GM21447 (cell line): ENCODE data around the gene RBM14.
"Not testable (repeated sequence)": the region's sequence is repeated elsewhere in the genome, so short reads cannot be mapped to it uniquely, and the experiment has no call there.

Experiments
- ATAC-seq: cut with Tn5 transposase; IDR thresholded peaks from one replicate; pipeline ENCODE4 v1.9.1; 2021; ENCODE audit not compliant: unreplicated experiment

RBM14 gene, protein sequence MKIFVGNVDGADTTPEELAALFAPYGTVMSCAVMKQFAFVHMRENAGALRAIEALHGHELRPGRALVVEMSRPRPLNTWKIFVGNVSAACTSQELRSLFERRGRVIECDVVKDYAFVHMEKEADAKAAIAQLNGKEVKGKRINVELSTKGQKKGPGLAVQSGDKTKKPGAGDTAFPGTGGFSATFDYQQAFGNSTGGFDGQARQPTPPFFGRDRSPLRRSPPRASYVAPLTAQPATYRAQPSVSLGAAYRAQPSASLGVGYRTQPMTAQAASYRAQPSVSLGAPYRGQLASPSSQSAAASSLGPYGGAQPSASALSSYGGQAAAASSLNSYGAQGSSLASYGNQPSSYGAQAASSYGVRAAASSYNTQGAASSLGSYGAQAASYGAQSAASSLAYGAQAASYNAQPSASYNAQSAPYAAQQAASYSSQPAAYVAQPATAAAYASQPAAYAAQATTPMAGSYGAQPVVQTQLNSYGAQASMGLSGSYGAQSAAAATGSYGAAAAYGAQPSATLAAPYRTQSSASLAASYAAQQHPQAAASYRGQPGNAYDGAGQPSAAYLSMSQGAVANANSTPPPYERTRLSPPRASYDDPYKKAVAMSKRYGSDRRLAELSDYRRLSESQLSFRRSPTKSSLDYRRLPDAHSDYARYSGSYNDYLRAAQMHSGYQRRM

DNA sequence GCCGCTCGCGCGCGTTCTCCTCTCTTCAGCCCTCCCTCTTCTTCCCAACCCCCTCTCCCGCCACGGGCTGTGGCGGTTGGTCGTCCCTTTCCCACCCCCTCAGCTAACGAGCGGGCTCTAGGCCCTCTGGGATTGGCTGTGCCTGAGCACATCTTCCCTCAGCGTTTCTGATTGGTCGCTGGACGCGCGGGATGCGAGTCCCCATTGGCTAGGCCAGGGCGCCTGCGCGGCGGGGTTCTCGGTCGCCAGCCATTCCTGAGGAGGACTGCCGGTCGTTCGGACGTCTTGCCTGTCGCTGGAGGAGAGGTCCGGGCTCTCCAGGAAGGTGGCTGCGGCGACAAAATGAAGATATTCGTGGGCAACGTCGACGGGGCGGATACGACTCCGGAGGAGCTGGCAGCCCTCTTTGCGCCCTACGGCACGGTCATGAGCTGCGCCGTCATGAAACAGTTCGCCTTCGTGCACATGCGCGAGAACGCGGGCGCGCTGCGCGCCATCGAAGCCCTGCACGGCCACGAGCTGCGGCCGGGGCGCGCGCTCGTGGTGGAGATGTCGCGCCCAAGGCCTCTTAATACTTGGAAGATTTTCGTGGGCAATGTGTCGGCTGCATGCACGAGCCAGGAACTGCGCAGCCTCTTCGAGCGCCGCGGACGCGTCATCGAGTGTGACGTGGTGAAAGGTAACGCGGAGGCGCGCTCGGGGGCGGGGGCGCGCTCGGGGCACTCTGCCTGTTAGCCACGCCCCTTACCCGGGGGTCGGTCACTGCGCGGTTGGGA lies at the start of gene RBM14:
Gene RBM14 (plus strand): TSS at position 252 of the 776 bp plus-strand sequence. CDS start 91 bp downstream, at position 343.
- ATAC-seq: peak; percentile 78

DNA sequence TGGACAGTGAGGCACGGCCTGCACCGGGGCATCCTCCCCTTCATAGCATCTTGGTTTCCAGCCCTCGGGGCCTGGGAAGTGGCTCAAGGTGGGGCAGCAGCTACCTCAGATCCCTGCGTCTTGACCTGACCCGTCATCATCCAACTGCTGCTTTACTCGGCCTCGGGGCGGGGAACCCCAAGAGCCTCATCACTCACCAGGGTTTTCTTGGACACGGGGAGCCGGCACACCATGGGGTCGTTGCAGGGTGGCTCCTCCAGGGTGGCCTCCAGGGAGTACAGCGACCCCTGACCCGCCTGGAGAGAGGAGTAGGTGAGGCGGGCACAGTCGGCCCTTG lies 48.7 kb upstream of the RBM14 start:
- no peak for ATAC-seq

DNA sequence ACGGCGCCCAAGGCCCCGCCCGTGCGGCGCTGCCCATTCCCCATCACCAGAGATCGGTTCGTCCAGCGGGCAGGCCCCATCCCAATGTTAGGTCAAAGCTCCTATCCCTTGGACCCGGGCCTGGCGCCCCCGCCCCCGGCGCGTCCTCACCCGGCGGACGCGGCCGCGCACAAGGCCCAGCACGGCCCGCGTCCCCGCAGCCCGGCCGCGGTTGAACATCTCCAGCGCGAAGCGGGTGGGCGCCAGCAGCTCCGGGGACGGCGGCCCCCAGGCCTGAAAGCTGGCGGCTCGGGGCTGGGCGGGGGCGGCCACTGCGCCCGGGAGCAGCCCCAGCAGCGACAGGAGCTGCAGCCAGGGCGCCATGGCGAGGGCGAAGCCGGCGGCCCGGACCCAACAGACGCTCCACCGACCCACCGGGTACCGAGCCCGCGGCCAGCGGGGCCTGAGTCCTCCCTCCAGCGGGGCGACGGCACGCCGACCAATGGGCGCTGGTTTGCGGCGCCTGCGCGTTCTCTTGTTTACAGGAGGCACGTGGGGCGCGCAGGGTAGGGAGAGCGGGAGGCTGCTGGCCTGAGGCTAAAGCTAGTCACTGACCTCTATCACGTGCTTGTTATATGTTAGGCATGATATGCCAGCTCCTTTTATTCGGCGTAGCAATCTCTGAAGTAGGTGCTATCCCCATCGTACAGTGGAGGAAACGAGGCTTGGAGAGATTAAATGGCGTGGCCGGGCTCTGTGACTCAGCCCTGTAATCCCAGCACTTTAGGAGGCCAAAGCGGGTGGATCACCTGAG lies 48.1 kb upstream of the RBM14 start, which contains the start of gene CTSF:
Gene CTSF (minus strand): TSS at position 483 of the 793 bp plus-strand sequence. CDS start 120 bp downstream, at position 363.
- no peak for ATAC-seq

DNA sequence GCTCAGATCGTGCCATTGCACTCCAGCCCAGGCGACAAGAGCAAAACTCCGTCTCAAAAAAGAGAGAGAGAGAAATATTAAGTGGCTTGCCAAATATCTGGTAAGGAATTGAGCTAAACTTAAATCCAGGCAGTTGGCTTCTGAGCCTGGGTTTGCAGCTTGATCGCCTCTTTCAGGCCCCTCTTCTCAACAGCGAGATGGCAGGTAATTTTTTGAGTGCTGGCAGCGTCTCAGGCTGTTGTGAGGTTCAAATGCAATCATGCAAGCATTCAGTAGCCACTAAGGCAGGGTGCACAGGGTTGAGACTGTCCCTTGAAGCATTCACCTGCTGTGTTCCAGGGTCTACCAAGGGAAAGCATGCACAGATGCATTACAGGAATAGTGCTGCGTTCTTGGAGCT lies 47.4 kb upstream of the RBM14 start:
- ATAC-seq: no peak

DNA sequence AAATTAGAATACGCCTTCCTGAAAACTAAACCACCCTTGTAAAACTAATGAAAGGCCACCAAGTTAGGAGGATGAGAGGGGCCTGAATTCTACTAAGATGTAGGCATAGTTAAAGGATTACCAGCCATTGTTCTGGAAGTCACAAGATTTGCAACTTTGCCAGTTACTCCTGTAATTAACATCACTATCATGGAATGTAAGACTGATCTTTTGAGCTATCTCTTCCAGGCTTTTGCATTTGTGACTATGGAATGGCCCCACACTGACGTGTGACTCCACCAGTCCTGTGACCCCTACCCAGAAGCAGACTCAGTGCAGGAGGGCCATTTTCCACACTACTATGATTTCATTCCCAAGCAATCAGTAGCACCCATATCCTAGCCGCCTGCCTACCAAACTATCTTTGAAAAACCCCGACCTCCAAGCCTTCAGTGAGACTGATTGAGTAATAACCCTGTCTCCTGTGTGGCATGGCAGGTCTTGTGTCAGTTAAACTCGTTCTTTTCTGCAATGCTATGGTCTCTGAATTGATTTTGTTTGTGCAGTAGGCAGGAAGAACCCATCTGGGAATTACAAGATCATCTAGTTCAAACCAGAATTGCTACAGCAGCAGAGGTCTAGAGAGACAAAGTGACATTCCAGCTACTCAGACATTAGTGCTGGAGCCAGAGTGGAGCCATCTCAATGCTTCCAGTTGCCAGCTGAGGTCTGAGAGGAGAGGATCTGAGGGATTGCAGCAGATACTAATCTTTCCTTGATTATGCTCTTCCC lies 46.2 kb upstream of the RBM14 start:
- no peak for ATAC-seq

DNA sequence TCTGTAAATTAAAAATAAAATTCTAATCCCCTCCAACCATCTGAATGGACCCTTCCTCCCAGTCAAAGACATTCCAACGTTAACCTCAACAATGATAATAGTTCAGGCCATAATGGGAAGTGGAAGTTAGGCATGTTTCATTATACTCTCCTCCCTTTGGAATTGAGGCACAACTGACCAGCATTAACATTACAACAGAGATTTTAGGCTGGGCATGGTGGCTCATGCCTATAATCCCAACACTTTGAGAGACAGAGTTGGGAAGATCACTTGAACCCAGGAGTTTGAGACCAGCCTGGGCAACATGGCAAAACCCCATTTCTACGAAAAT lies 45.6 kb upstream of the RBM14 start:
- ATAC-seq: no peak

DNA sequence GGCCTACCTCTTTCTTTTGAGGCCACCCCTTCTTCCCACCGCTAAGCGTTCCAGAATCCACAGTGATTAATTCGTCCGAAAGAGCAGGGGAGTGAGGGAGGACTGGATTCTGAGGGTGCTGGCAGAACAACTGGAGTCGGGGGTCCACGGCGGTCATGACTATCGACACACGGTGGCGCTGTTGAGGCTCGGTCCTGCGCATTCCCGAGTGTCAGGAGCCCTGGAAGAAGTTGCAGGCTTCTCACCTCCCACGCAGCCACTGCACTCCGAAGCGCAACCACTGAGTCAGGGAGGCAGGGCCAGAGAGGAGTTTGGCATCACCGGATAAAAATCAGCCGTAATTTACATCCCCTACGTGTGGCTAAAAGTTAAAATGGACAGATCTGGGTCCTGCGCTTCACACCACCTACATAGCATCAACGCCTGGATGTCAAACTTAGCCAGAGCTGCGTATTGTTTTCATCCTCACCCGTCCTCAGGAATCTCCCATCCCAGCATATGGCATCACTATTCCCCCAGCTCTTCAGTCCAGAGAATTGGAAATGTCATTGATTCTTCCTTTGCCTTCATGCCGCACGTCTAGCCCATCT lies 37.3 kb upstream of the RBM14 start:
- no peak for ATAC-seq

DNA sequence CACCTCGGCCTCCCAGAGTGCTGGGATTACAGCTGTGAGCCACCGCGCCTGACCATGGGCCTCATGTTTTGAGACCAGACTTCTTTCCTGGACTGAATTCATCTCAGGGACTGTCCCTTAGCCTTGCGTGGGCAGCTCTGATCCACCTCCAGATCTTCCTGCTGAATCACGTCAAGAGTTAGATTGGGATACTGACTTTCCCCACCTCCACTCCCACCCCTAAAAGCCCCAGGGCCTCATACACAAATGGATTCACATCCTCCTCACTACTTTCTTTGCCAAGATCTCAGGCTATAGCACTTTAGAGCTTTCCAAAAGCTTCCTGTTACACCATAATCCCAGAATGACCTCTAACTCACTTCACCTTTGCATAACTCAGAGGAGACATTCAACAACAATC lies 35.6 kb upstream of the RBM14 start:
- ATAC-seq: no peak

DNA sequence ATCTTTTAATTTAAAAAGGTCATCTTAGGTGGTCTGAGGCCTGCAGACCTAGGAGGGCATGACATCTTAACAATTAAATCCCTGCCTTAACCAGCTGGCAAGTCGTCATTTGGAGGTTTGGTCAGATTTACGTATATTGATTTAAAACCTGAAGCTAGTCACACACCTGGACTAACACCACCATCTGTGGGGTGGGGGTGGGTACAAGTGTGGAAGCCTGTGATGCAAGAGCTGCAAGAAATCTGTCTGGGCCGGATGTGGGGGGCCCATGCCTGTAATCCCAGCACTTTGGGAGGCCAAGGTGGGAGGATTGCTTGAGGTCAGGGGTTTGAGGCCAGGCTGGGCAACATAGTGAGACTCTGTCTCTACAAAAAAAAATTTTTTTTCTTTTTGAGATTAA lies 35.2 kb upstream of the RBM14 start:
- ATAC-seq: no peak

DNA sequence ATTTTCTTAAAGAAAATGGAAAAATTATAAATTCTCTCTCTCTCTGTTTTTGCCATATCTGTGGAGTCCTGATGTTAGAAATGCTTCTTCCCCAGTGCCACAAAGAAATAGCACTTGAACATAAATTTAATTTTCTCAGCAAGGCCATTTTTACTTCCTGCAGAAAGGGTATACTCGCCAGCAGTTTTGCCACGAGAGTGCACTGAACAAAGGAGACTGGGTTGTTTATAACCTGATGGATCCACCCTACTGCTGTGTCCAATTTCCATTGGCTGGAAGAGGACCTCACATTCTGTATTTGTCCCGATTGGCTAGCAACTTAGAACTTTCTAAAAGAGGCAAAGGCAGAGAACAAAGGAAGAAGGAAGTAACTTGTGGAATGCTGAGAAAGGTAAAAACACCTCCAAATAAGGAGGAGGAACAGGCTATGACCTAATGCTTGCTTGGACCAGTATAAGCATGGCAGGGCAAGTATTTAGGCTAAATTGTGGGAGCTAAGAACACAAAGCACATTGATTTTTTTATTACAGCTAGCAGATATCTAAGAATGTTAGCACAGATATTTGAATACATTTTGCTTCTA lies 33.8 kb upstream of the RBM14 start:
- not testable (repeated sequence) for ATAC-seq

DNA sequence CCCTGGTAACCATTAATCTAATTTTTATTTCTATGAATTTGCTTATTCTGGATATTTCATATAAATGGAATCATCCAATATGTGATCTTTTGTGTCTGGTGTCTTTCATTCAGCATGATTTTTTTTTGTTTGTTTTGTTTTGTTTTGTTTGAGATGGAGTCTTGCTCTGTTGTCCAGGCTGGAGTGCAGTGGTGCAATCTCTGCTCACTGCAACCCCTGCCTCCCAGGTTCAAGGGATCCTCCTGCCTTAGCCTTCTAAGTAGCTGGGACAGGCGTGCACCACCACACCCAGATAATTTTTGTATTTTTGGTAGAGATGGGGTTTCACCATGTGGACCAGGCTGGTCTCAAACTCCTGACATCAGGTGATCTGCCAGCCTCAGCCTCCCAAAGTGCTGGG lies 31.0 kb upstream of the RBM14 start:
- ATAC-seq: not testable (repeated sequence)

DNA sequence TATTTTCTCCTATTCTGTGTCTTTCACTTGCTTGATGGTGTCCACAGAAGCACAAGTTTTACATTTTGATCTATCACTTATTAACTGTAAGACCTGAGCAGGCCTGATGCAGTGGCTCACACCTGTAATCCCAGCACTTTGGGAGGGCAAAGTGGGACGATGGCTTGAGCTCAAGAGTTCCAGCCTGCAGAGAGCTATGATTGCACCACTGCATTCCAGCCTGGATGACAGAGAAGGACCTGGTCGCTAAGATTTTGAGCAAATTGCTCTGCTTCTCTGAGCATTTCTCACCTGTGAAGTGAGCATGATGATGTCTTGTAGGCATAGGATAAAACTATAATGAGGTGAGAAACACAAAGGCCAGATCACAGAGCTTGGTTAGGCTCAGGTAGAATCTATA lies 30.3 kb upstream of the RBM14 start:
- ATAC-seq: no peak

DNA sequence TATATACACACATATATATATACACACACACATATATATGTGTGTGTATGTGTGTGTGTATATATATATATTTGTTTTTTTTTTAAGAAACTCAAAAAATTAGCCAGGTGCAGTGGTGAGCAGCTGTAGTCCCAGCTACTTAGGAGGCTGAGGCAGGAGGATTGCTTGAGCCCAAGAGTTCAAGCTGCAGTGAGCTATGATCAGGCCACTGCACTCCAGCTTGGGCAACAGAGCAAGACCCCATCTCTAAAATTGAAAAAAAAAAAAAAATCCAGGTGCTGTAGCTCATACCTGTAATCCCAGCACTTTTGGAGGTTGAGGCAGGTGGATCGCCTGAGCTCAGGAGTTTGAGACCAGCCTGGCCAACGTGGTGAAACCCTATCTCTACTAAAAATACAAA lies 27.1 kb upstream of the RBM14 start:
- ATAC-seq: not testable (repeated sequence)

DNA sequence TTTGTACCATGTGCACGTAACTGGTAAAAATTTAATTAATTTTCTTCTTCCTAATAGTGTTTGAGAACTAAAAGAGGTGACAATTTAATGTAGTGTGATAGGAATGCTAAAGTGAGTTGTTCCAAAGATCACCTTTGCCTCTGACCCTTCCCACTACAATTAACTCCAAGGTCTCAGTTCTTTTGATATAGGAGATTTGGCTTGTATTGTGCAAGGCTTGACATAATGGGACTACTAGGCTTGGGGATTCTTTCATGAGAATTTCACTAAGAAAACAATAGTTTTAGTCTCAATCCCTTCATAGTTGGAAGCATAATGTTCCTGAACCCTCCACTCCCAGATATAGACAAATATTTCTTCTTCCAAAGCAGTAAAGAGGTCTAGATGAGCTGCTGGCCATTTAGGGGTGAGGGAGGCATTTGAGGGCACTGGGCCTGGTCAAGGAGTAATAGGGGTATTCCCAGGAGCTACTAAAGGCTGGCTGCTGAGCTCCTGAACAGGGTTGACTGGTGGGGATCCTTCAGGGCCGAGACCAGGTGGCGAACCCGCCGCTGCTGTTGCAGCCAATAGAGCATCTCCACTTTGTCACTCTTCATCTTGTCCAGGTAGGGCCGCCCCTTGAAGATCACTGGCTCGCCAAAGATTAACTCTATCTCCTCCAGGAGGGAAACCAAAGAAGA lies 26.3 kb upstream of the RBM14 start:
- no peak for ATAC-seq

DNA sequence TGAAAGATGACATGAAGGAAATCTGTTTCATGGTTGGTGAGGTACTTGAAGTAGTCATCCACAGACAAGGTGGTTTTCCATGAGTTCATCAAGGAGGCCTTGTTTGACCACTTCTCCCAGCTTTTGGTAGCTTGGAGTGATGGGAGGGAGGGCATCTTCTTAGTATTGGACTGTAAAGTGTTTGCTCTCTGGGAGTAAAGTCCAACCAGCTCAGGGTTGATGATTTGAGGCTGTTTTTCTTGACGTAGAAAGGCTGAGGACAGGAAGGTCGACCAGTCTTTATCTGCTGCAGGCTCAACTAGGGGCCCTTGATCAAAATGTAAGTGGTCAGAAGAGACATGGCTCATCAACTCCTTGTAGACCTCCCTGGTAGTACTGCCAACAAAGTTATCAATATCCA lies 25.3 kb upstream of the RBM14 start:
- no peak for ATAC-seq

DNA sequence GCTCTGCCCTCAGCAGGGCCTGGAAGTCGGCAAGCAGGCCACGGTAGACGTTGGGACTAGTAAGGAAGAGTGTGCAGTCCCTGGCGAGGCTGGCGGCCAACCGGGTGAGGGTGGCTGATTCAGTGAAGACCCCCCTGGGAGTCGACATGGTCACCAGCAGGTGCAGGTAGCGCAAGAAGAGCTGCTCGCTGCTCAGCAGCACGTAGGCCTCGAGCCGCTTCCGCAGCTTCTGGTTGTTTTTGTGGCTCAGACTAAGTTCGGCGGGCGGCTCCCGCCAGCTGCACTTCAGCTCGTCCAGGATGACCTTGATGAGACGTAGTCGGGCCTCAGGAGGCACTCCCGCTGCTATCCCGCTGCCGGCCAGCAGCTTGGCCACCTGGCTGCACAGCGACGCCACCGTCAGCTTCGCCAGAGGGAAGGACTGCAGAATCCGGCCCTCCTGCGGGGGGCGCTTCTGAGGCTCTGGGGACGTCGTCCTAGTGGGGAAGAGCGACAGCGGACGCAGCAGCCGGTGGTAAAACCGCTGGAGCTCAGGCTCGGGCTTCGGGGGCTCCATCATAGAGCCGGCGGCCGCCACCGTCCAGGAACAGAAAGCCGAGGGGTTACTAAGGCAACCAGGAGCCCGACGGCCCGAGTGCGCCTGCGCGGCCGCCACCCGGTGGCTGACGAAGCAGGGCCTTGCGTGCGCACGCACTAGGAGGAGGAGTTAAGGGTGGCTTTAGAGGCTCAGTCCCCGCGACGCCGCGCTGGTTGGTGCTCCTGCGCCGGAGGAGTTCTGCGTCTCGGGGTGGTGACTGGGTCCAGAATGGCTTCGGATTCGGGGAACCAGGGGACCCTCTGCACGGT lies 23.8 kb upstream of the RBM14 start, which contains the start of the genes CCDC87 and CCS:
Gene CCDC87 (minus strand): TSS at position 607 of the 846 bp plus-strand sequence. CDS start 48 bp downstream, at position 559.
Gene CCS (plus strand): TSS at position 729 of the 846 bp plus-strand sequence. CDS start 77 bp downstream, at position 806.
- ATAC-seq: peak; percentile 87

DNA sequence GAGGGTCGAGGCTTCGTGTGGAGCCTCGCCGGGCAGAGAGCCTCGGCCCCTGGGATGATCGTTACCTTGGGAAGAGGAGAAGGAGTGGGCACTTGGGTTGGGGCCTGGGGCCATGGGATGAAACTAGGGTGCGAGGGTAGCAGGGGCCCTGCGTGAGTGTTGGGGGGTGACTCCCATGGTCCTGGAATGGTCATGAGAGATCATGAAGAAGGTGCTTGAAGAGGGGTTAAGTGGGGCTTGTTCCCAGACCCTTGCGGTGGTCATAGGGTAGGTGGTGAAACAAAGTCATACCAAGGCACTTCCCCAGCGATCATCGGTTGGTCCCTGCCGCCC lies 23.2 kb upstream of the RBM14 start:
- ATAC-seq: no peak

DNA sequence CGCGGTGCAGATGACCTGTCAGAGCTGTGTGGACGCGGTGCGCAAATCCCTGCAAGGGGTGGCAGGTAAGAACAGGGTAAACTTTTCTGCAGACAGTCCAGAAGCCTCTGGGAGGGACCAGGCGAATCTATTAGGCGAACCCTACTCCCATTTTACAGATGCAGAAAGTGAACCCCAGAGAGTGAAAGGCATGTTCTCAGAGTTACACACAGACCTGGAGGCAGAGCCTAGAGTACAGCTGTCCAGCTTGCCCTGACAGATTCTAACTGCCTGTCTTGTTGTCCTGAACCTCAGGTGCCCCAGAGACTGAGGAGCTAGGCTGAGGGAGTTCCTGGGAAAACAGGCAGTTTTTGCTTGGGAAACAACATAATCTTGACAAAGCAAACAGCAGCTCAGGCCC lies 22.8 kb upstream of the RBM14 start:
- no peak for ATAC-seq
